K562 (cell line): ENCODE data around the gene HSF4. TPM values are rescaled to one million over a fixed set of nuclear protein-coding genes. Genes with fewer than 3 reads are reported as not detected.

Experiments used
- CBFA2T3 ChIP-seq: fragments of 450-650 bp; IDR thresholded peaks from 2 replicates; pipeline ENCODE4 v1.6.1; 2017
- CEBPB ChIP-seq: fragments of 450-650 bp; IDR thresholded peaks from 2 replicates; pipeline ENCODE4 v1.6.1; 2016; ENCODE audit warnings: missing genetic modification characterization, missing compliant biosample characterization
- CSDE1 ChIP-seq, 2 experiments: fragments of 450-650 bp; IDR thresholded peaks; 2 replicates each; pipeline ENCODE4 v1.6.1; 2016; ENCODE audit warnings: mild to moderate bottlenecking in 1 of 2
- HMGN3 ChIP-seq: IDR thresholded peaks from 2 replicates; pipeline ENCODE4 v1.6.1; 2011; ENCODE audit warnings: borderline replicate concordance, low read depth, mild to moderate bottlenecking, mixed read lengths, low read length; ENCODE audit not compliant: insufficient read length; ENCODE audit errors: extremely low read depth
- NEUROD1 ChIP-seq: fragments of 150-350 bp; IDR thresholded peaks from 2 replicates; pipeline ENCODE4 v1.6.1; 2014; ENCODE audit warnings: borderline replicate concordance, low read length, low read depth; ENCODE audit not compliant: partially characterized antibody
- NFE2 ChIP-seq: IDR thresholded peaks from 2 replicates; pipeline ENCODE4 v1.6.1; 2014; ENCODE audit warnings: antibody characterized with exemption, low read depth
- OTX1 ChIP-seq: fragments of 450-650 bp; formaldehyde crosslinking; IDR thresholded peaks from 2 replicates; pipeline ENCODE4 v1.4.0; 2022; ENCODE audit warnings: mild to moderate bottlenecking
- POLR2AphosphoS5 ChIP-seq: IDR thresholded peaks from 2 replicates; pipeline ENCODE4 v1.6.1; 2011; ENCODE audit warnings: mild to moderate bottlenecking, low read depth, low read length, moderate library complexity; ENCODE audit not compliant: control insufficient read depth, insufficient read depth
- RBM22 ChIP-seq: fragments of 200-400 bp; formaldehyde crosslinking; IDR thresholded peaks from 2 replicates; pipeline ENCODE4 v1.6.1; 2018; ENCODE audit warnings: low read length, low read depth; ENCODE audit not compliant: poor library complexity, severe bottlenecking
- RBM34 ChIP-seq: fragments of 200-400 bp; formaldehyde crosslinking; IDR thresholded peaks from 2 replicates; pipeline ENCODE4 v1.6.1; 2018; ENCODE audit warnings: low read length, borderline replicate concordance; ENCODE audit not compliant: insufficient read depth
- SMARCA4 ChIP-seq: fragments of 450-650 bp; IDR thresholded peaks from 2 replicates; pipeline ENCODE4 v1.6.1; 2016
- SMARCE1 ChIP-seq: fragments of 450-650 bp; IDR thresholded peaks from 2 replicates; pipeline ENCODE4 v1.7.1; 2016; ENCODE audit warnings: mild to moderate bottlenecking
- ZEB2 ChIP-seq: fragments of 450-650 bp; IDR thresholded peaks from 2 replicates; pipeline ENCODE4 v1.6.1; 2016
- ZNF696 ChIP-seq: fragments of 250-450 bp; sonication (Bioruptor Pico); conservative IDR thresholded peaks from 2 replicates; pipeline ENCODE4 v1.4.0; 2020; ENCODE audit warnings: mild to moderate bottlenecking, moderate library complexity
- polyA plus RNA-seq, 8 experiments: library from polyadenylated mRNA; depleted of rRNA in 4 of 8; stranded (reverse) in 5 of 8; unstranded in 3 of 8; fragments of >200 nt; fragmentation: Nextera tagmentation in 2 of 8; fragmentation: Illumina TruSeq in 1 of 8; extraction: Ambion mirVana in 2 of 8; extraction: Trizol in 1 of 8; gene quantifications; 2 replicates each; pipeline versions ENCODE4 v1.2.1 to v1.2.3, GENCODE V29; 2011 to 2014; ENCODE audit warnings: inconsistent platforms in 1 of 8, missing spikeins in 1 of 8
- total RNA-seq, 7 experiments: library from RNA; depleted of rRNA in 6 of 7; stranded (reverse); fragments of >200 nt in 6 of 7; fragmentation: Illumina TruSeq in 2 of 7; extraction: Trizol in 2 of 7; gene quantifications; 2 replicates each; pipeline versions ENCODE4 v1.2.1 to v1.2.3, GENCODE V29; 2011 to 2021; ENCODE audit warnings: low replicate concordance in 1 of 7
- TF ChIP-seq, protein P1 (sequence below): fragments of 250-450 bp; sonication (Bioruptor Pico); IDR thresholded peaks from 2 replicates; pipeline ENCODE4 v1.4.0; 2020; ENCODE audit warnings: mild to moderate bottlenecking
- TF ChIP-seq, protein P2 (sequence below): fragments of 450-650 bp; IDR thresholded peaks from 2 replicates; pipeline ENCODE4 v1.6.1; 2017; ENCODE audit warnings: mild to moderate bottlenecking, moderate library complexity
- TF ChIP-seq, protein P3 (sequence below): fragments of 250-450 bp; sonication (Bioruptor Pico); IDR thresholded peaks from 2 replicates; pipeline ENCODE4 v1.8.0; 2021; ENCODE audit warnings: moderate library complexity, mild to moderate bottlenecking, inconsistent platforms
- TF ChIP-seq, protein P4 (sequence below): fragments of 450-650 bp; IDR thresholded peaks from 2 replicates; pipeline ENCODE4 v1.7.1; 2018; ENCODE audit warnings: mild to moderate bottlenecking, low read depth; ENCODE audit not compliant: partially characterized antibody

The HSF4 gene
- total and polyA plus RNA-seq, 9 of the 15 experiments (the other 6 are each of a cell fraction or from before 2014, with no cell fraction given) = 0.50 to 35.4 (median 8.8) TPM; not detected in 1

DNA sequence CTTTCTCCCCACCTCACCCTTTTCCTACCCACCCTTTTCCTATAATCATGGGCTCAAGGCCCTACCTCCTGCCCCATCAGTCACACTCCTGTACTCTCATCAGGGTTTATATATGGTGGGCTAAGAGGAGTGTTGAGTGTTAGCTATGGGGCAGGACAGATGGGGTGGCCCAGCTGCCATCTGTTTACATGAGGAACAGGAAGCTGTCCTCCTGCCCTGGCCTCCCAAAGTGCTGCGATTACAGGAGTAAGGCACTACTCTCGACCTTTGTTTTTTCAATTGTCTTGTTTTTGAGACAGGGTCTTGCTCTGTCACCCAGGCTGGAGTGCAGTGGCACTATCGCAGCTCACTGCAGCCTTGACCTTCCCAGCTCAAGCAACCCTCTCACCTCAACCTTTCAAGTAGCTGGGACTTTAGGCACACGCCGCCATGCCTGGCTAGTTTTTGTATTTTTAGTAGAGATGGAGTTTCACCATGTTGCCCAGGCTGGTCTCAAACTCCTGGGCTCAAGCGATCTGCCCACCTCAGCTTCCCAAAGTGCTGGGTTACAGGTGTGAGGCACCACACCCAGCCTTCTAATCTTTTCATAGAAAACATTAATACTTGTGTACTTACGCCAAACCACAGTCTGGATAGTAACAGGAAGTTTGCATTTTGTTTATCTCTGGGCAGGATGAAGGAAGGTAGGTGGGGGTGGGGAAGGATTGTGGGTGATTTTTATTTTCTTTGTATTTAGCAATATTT lies 6.5 kb upstream of the HSF4 start (continued):
- TF ChIP-seq CBFA2T3 = 0 out of 2 replicates have a peak, but pooled peaks have one; percentile 17
- TF ChIP-seq CEBPB (tag) = no peak
- TF ChIP-seq OTX1 (CRISPR knock-in tag) = no peak
- no peak for TF ChIP-seq RBM22
- no peak for TF ChIP-seq ZNF696 (CRISPR knock-in tag)
- TF ChIP-seq, protein P1, sequence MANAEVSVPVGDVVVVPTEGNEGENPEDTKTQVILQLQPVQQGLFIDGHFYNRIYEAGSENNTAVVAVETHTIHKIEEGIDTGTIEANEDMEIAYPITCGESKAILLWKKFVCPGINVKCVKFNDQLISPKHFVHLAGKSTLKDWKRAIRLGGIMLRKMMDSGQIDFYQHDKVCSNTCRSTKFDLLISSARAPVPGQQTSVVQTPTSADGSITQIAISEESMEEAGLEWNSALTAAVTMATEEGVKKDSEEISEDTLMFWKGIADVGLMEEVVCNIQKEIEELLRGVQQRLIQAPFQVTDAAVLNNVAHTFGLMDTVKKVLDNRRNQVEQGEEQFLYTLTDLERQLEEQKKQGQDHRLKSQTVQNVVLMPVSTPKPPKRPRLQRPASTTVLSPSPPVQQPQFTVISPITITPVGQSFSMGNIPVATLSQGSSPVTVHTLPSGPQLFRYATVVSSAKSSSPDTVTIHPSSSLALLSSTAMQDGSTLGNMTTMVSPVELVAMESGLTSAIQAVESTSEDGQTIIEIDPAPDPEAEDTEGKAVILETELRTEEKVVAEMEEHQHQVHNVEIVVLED (CRISPR knock-in tag) = no peak
- TF ChIP-seq HMGN3 = no peak
- no peak for TF ChIP-seq NEUROD1
- no peak for TF ChIP-seq CSDE1 (IDR thresholded peaks at IDR 0.05)
- 0 out of 2 replicates have a peak, but pooled peaks have one; percentile 26 for TF ChIP-seq SMARCA4
- TF ChIP-seq, protein P2, sequence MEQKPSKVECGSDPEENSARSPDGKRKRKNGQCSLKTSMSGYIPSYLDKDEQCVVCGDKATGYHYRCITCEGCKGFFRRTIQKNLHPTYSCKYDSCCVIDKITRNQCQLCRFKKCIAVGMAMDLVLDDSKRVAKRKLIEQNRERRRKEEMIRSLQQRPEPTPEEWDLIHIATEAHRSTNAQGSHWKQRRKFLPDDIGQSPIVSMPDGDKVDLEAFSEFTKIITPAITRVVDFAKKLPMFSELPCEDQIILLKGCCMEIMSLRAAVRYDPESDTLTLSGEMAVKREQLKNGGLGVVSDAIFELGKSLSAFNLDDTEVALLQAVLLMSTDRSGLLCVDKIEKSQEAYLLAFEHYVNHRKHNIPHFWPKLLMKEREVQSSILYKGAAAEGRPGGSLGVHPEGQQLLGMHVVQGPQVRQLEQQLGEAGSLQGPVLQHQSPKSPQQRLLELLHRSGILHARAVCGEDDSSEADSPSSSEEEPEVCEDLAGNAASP = no peak
- TF ChIP-seq, protein P3, sequence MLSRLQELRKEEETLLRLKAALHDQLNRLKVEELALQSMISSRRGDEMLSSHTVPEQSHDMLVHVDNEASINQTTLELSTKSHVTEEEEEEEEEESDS (CRISPR knock-in tag) = no peak
- no peak for TF ChIP-seq RBM34
- TF ChIP-seq POLR2AphosphoS5 = no peak
- TF ChIP-seq NFE2 = no peak
- TF ChIP-seq ZEB2 = peak; percentile 62
- peak; percentile 46; the same call in 1 of the 2 replicates for TF ChIP-seq SMARCE1
- TF ChIP-seq, protein P4, sequence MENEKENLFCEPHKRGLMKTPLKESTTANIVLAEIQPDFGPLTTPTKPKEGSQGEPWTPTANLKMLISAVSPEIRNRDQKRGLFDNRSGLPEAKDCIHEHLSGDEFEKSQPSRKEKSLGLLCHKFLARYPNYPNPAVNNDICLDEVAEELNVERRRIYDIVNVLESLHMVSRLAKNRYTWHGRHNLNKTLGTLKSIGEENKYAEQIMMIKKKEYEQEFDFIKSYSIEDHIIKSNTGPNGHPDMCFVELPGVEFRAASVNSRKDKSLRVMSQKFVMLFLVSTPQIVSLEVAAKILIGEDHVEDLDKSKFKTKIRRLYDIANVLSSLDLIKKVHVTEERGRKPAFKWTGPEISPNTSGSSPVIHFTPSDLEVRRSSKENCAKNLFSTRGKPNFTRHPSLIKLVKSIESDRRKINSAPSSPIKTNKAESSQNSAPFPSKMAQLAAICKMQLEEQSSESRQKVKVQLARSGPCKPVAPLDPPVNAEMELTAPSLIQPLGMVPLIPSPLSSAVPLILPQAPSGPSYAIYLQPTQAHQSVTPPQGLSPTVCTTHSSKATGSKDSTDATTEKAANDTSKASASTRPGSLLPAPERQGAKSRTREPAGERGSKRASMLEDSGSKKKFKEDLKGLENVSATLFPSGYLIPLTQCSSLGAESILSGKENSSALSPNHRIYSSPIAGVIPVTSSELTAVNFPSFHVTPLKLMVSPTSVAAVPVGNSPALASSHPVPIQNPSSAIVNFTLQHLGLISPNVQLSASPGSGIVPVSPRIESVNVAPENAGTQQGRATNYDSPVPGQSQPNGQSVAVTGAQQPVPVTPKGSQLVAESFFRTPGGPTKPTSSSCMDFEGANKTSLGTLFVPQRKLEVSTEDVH = no peak
